Activated T-cell treated with anti-CD3 and anti-CD28 coated beads, Interleukin-2, amount 50 U/mL, for 24 hours (primary cell): Measurements from ENCODE around the gene METTL2A.
"Not testable (repeated sequence)": the region's sequence is repeated elsewhere in the genome, so short reads cannot be mapped to it uniquely, and the experiment has no call there.

Source experiments
- DNase-seq: peaks from one replicate; pipeline ENCODE4 v3.0.0-alpha.2; 2020
- H3K27ac Mint-ChIP-seq: 2 replicates; pipeline ENCODE4 v1.8.0; 2020; ENCODE audit warnings: mild to moderate bottlenecking, mixed read lengths
- H3K27me3 Mint-ChIP-seq: 2 replicates; pipeline ENCODE4 v1.8.0; 2020; ENCODE audit warnings: mixed read lengths
- H3K36me3 Mint-ChIP-seq: 2 replicates; pipeline ENCODE4 v1.8.0; 2020; ENCODE audit warnings: low read depth, mixed read lengths
- H3K4me1 Mint-ChIP-seq: 2 replicates; pipeline ENCODE4 v1.8.0; 2020; ENCODE audit warnings: low read depth, mixed read lengths
- H3K4me3 Mint-ChIP-seq: 2 replicates; pipeline ENCODE4 v1.8.0; 2020; ENCODE audit warnings: mild to moderate bottlenecking, moderate library complexity, mixed read lengths
- H3K9me3 Mint-ChIP-seq: 2 replicates; pipeline ENCODE4 v1.8.0; 2020; ENCODE audit warnings: mixed read lengths

Gene METTL2A

DNA sequence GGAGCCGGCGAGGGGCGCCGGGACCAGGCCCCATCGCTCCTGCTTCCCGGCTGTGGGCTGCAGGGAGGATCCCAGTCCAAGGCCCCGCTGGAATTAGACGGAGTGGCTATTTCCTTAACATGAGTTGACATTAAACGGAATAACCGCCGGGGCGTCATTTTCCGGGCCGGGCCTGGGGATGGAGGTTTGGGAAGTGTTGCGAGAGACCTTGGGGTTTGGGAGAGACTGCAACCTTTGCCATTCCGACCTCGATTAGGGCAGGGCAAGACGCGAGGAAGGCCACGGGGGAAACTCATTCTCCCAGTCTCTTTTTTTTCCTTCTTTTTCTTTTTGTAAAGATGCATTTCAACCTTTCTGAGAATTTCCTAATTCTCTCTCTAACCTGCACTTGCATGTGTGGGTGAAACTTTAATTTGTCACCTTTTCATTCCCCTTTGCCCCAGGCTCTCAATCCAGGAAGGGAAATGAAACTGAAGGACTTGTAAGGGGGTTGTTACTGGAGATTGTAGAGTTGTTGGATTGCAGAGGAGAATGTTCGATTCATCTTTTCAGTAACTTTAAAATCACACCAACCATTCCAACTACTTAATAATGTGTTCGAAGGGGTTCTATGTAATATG is 56.1 kb downstream of the METTL2A start:
- not testable (repeated sequence) for H3K27me3 Mint-ChIP-seq, H3K9me3 Mint-ChIP-seq, DNase-seq
- Mint-ChIP-seq H3K4me3 (peak overlapping the region; percentile 90), H3K4me1 (peaks cover 35% of the 10 kb centered on the region), H3K36me3 (peaks cover 42% of the 10 kb centered on the region), H3K27ac (peak overlapping the region; percentile 96)

DNA sequence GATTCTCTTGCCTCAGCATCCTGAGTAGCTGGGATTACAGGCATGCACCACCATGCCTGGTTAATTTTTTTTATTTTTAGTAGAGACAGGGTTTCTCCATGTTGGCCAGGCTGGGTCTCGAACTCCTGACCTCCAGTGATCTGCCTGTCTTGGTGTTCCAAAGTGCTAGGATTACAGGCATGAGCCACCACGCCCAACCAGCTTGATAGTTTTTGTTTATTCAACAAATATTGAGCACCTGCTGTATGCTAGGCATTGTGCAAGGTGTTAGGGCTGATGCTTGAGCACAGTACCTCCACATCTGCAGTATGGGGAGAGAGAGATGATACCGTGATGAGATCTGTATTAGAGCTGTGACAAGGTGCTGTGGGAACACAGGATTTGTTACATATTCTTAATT is 58.9 kb downstream of the METTL2A start:
- peaks cover 51% of the 10 kb centered on the region for H3K36me3 Mint-ChIP-seq
- not testable (repeated sequence) for H3K9me3 Mint-ChIP-seq, DNase-seq, H3K27me3 Mint-ChIP-seq, H3K4me3 Mint-ChIP-seq
- peaks cover 40% of the 10 kb centered on the region for H3K4me1 Mint-ChIP-seq
- peak overlapping the region; percentile 72 for H3K27ac Mint-ChIP-seq

DNA sequence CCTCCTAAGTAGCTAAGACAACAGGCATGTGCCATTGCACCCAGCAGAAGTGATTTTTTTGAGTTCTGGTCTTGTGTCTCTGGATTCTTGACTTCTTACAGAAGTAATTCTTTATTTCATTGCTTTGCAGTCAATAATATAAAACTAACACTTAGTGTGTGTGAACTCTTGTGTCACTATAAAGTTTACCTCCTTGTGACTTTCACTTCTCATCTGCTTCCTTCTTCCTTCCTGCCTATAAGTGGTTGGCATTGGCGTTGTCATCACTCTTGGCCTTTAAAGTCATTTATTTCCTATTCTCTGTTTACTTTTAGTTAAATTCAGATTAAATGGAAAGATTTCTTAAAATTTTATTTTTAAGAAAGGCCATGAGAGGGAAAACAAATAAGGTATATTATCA is 67.3 kb downstream of the METTL2A start:
- peaks cover 44% of the 10 kb centered on the region for H3K4me1 Mint-ChIP-seq
- not testable (repeated sequence) for H3K27me3 Mint-ChIP-seq, H3K9me3 Mint-ChIP-seq, H3K27ac Mint-ChIP-seq, DNase-seq, H3K4me3 Mint-ChIP-seq
- H3K36me3 Mint-ChIP-seq = peaks cover 66% of the 10 kb centered on the region

DNA sequence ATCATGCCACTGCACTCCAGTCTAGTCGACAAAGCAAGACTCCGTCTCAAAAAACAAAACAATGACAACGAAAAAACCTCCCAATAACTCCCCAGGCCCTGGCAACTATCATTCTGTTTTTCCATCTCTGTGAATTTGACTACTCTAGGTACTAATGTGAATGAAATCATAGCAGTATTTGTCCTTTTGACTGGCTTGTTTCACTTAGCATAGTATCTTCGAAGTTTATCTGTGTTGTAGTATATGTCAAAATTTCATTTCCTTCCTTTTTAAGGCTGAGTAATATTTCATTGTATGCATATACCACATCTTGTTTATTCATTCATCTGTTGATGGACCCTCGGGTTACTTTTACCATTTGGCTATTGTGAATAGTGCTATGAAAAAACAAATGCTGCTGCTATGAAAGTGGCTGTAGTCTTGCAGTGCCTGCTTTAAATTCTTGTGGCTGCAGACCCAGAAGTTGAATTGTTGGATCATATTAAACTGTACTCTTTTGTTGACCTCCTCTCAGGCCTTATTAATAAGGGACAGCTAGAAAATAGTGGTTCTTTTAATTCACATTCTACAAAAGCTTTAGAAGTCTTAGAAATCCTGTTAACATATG is 69.5 kb downstream of the METTL2A start:
- H3K4me1 Mint-ChIP-seq = peaks cover 48% of the 10 kb centered on the region
- H3K27ac Mint-ChIP-seq = peak overlapping the region; percentile 61

DNA sequence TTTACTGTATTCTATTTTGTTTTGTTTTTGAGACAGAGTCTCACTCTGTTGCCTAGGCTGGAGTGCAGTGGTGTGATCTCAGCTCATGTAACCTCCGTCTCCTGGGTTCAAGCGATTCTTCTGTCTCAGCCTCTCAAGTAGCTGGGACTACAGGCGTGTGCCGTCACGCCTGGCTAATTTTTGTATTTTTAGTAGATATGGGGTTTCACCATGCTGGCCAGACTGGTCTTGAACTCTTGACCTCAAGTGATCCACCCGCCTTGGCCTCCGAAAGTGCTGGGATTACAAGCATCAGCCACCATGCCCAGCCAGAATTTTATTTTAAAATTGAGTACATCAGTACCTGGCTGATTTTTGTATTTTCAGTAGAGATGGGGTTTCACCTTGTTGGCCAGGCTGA is 70.4 kb downstream of the METTL2A start:
- not testable (repeated sequence) for H3K4me3 Mint-ChIP-seq, H3K9me3 Mint-ChIP-seq, H3K27ac Mint-ChIP-seq, DNase-seq, H3K27me3 Mint-ChIP-seq
- Mint-ChIP-seq H3K4me1 (peaks cover 45% of the 10 kb centered on the region), H3K36me3 (peaks cover 54% of the 10 kb centered on the region)

More for the DNA sequence above, 69.5 kb downstream of the METTL2A start:
- not testable (repeated sequence) for DNase-seq, H3K27me3 Mint-ChIP-seq, H3K9me3 Mint-ChIP-seq, H3K4me3 Mint-ChIP-seq
- peaks cover 60% of the 10 kb centered on the region for H3K36me3 Mint-ChIP-seq

DNA sequence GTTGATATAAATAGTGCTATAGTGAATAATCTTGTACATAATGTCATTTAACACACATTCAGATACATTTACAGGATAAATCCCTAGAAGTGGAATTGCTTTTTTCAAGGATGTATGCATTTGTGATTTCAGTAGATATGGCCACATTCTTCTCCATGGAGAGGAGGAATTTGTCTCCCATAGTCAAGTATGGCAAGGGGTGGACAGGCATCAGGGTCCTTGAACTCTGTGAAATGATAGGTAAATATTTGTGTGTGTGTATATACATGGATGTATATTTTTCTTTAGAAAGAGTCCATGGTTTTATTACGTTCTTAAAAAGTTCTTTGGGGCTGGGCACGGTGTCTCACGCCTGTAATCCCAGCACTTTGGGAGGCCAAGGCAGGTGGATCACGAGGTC is 72.6 kb downstream of the METTL2A start:
- not testable (repeated sequence) for DNase-seq, H3K4me3 Mint-ChIP-seq, H3K27me3 Mint-ChIP-seq, H3K27ac Mint-ChIP-seq, H3K9me3 Mint-ChIP-seq
- Mint-ChIP-seq H3K36me3 (peaks cover 40% of the 10 kb centered on the region), H3K4me1 (peaks cover 40% of the 10 kb centered on the region)

DNA sequence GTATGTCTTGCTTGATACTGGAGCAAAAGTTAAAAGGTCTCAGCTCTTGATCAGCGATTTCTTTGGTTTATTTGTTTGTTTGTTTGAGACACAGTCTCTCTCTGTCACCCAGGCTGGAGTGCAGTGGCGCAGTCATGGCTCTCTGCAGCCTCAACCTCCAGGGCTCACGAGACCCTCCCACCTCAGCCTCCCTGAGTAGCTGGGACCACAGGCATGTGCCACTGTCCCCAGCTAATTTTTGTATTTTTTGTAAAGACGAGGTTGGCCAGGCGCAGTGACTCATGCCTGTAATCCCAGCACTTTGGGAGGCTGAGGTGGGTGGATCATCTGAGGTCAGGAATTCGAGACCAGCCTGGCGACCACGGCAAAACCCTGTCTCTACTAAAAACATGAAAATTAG is 75.1 kb downstream of the METTL2A start:
- H3K4me1 Mint-ChIP-seq = peaks cover 28% of the 10 kb centered on the region
- H3K9me3 Mint-ChIP-seq, H3K27ac Mint-ChIP-seq, H3K27me3 Mint-ChIP-seq, H3K4me3 Mint-ChIP-seq, DNase-seq: not testable (repeated sequence)
- H3K36me3 Mint-ChIP-seq = peaks cover 21% of the 10 kb centered on the region
